HL-60 (cell line): ENCODE measurements around the gene ZAP70.

Experiments
- CTCF ChIP-seq: IDR thresholded peaks from one replicate; pipeline ENCODE4 v1.5.1; 2011; ENCODE audit warnings: low read length, control low read depth, inconsistent platforms; ENCODE audit not compliant: insufficient read depth
- GABPA ChIP-seq: IDR thresholded peaks from 2 replicates; pipeline ENCODE4 v1.6.1; 2012; ENCODE audit warnings: low read depth
- SPI1 ChIP-seq: IDR thresholded peaks from 2 replicates; pipeline ENCODE4 v1.6.1; 2012; ENCODE audit warnings: low read depth, mild to moderate bottlenecking, borderline replicate concordance

GRCh38 chr2:97760480-97761049 is 47.2 kb downstream of the ZAP70 start:
- TF ChIP-seq CTCF (no peak), GABPA (no peak), SPI1 (no peak)
